NCI-H345 treated with DMSO at 0.1 percent for 48 hours (cell line): ENCODE data around the gene EXOC3L4.
"Not testable (repeated sequence)": the region's sequence is repeated elsewhere in the genome, so short reads cannot be mapped to it uniquely, and the experiment has no call there.

Experiments
- DNase-seq: peaks from one replicate; lab custom pipeline; 2025; ENCODE audit not compliant: unreplicated experiment; lab: John Stamatoyannopoulos, UW

The EXOC3L4 gene

GRCh38 chr14:103104654-103105452, 10.3 kb downstream of the EXOC3L4 start:
- DNase-seq: peak; percentile 70

DNA sequence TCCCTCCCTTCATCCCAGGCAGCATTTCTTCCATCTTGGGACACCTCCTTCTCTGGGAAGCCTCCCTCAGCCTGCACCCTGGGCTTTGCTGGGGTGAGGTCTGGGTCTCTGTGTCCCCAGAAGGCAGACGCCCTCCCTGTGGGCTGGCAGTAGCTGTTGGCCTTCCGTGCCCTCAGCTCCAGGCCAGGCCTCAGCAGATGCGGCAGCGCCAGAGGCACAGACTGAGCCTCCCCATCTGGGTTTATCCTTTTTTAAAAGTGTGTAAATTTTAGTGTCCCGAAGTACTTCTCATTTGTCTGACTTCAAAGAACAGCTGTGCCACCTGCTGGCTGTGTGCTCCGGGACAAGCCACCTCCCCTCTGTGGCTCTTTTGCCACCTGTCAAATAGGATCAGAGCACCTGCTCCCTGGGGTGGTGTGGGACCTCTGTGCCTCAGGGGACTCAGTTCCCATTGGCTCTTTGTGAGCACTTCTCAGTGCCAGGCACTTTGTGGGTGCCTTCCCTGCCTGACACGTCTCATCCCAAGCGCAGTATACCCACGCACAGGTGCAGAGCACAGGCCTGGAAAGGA, 11.1 kb downstream of the EXOC3L4 start:
- peak; percentile 69 for DNase-seq

DNA sequence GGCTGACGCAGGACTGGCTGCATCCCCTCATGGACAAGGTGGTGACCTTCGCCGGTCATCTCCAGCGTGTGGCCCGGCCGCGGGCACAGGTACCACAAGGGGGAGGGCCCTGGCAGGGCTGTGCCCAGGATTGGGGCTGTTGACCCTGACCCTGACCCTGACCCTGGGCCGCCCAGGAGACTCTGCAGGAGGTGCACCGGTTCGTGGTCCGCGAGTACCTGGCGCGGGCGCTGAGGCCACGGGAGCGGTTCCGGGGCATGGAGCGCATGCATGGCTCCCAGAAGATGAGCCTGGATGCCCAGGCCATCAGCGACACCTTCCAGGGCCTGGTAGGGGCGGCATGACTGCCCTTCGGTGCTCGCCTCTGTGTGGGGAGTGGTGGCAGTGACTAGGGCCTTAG, 12.9 kb downstream of the EXOC3L4 start:
- no peak for DNase-seq

DNA sequence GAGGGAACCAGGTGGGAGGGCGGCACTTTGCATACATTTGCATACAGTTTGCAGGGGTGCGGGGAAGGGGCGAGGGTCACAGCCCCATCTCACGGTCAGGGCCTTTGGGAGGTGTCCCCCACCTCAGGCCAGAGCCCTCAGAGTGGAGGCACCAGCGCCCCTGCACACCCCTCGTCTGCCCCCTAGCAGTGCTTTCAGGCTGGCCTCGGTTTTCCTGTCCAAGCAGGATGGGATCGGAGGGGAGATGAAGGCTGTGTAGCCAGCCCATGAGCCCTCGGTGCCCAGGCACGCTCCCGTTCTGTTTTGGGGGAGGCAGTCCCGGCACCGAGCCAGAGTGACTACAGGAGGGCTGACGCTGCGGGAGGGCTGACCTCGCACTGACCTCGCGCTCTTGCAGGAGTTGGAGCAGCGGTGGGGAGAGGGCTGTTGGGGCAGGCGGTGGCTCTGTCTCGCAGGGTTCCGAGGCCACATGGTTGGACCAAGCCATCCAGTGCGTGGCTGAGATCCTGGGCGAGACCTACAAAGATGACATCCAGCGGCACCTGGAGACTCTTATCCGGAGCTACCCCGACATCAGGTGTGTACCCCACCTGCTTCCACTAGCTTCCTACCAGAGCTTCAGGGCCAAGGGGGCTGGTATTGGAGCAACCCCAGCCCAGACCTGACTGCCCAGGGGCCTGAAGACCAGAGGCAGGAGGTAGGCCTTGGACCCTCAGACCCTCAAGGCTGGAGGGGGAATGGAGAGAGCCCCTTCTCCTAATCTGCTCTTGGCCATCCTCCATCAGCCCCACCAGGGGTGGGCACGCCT, 13.6 kb downstream of the EXOC3L4 start:
- no peak for DNase-seq

- DNase-seq: no peak
Measured at GRCh38 chr14:103108749-103109207, 14.3 kb downstream of the EXOC3L4 start.

- DNase-seq: no peak
Measured at GRCh38 chr14:103109535-103110441, 15.3 kb downstream of the EXOC3L4 start.

- DNase-seq: no peak
Measured at GRCh38 chr14:103110681-103111231, 16.2 kb downstream of the EXOC3L4 start.

GRCh38 chr14:103111232-103111868, 16.8 kb downstream of the EXOC3L4 start:
- no peak for DNase-seq

DNA sequence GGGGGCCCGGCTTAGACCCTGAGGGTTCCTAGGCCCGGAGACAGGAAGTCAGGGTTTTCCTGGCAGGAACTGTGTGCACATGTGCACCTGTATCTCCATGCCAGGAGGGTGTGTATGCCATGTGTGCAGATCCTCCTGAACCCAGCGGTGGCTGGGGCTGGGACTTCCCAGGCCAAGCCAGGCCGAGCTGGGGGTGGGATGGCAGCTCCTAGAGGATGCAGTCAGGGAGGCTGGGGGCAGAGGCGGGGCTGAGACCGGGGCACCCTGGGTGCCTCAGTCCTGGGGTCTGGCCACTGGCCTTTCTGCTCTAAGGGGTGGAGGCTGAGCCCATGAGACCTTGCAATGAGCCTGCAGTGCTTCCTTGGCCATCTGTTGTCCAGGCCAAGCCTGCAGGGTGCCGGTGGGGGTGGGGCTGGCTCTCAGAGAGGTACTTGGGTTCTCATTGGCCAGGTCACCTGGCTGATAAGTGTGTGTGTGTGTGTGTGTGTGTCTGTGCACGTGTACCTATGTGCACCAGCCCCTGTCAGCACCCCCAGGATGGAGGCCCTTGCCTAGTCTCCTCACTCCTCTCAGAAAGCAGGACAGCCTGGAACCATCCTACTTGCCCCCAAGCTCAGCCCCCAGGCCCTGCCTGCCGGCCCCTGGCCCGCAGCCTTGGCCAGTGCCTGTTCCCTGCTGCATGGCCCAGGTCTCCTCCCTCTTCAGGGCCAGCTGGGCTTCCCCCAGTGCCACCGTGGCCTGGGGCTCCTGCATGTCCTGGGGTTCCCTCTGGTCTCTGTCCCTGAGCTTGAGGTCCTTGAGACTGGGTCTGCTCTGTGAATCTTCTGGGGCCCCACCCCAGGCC, 18.1 kb downstream of the EXOC3L4 start:
- no peak for DNase-seq

DNA sequence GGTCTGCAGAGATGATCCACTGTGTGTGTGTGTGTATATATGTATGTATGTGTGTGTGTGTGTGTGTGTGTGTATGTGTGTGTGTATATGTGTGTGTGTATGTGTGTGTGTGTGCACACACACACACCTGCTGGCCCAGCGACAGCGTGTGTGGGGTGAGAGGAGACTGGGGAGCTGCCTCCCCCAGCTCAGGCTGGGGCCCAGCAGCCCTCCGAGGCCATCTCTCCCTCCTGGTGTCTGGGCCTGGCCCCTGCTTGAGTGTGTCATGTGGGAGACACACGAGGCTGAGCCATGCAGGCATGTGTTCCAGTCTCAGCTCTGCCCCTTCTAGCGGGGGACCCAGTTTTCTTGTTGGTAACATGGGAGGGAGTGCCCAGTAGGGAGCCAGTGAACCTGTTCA, 18.8 kb downstream of the EXOC3L4 start:
- no peak for DNase-seq

DNA sequence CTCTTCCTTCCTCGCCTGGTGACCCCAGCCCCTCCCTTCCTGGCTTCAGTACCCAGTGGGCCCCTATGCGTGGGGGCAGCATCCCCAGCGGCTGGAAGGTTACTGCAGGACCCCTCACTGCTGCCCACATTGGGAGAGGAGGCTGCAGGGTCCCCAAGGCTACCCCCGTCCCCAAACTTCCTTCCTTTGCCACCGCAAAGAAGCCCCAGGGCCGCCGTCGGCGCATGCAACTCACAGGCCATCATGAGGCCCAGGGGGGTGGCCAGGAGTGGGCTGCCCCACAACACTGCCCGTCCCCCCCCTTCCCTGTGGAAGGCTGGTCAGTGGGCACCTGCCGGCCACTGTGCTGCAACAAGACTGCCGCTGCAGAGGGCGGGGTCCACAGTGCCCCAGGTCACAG, 19.2 kb downstream of the EXOC3L4 start:
- no peak for DNase-seq

- DNase-seq: not testable (repeated sequence)
Measured at GRCh38 chr14:103115086-103115679, 20.7 kb downstream of the EXOC3L4 start.

GRCh38 chr14:103115845-103116572, 21.5 kb downstream of the EXOC3L4 start:
- DNase-seq: no peak

- DNase-seq: no peak
Measured at GRCh38 chr14:103116636-103117035, 22.1 kb downstream of the EXOC3L4 start.

GRCh38 chr14:103117499-103117898, 23.0 kb downstream of the EXOC3L4 start:
- not testable (repeated sequence) for DNase-seq

DNA sequence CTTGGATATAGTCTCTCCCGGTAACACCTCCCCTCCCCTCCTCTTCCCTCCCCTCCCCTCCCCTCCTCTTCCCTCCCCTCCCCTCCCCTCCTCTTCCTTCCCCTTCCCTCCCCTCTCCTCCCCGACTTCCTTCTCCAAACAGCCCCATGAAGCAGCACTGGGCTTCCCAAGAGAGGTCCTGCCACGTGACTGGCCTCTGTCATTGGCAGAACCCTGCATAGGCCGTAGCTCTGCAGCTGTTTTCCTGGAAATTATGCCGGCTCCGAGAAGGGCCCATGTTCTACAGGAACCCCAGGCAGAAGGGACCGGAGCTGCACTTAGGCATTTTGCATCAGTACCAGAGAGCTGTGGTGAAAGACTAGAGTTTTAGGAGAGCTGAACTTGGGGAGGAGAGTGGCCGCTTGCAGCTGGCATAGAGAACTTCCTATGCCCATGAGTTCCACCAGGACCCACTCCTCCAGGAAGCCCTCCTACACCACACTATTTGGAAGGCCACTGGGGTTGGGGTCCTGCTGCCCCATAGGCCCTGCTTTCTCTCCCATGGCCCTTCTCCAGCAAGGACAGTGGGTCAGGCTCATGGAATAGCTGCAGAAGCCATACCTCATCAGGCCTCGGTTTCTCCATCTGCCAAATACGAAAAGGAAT, 23.6 kb downstream of the EXOC3L4 start:
- DNase-seq: no peak

DNA sequence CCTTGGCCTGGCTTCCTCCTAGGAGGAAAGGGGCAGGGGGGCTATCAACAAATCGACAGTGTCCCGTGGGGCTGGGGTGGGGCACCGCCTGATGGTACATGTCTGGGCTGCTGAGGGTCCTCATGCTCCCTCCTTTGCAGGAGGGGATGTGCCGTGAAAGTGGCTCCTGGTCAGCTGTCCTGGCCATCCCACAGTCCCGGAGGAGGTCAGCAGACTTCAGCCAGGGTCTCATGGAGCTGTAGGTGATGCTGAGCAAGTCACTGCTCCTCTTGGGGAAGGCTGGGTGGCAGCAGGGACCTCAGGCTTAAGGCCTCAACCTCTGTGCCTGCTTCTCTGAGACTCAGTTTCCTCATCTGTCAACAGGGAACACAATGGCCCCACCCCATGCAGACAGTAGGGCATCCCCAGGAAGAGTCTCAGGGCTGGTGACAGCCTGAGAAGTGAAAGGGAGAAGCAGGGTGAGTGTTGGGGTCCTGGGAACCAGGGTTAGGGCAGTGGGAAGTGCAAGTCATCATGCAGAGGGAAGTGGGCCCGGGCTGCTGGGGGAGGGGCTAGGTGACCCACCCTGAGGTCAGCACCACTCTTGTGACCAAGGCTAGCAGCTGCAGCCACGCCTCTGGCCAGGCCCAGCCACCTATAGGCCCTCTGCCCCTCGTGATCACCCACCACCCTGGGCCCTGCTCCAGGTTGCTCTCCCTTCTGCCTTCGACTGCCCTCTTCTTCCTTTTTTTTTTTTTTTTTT, 24.3 kb downstream of the EXOC3L4 start:
- DNase-seq: no peak
